A673 (cell line): ENCODE results near the gene NEUROD1. TPM values are rescaled to one million over a fixed set of nuclear protein-coding genes. Genes with fewer than 3 reads are reported as not detected.
A peak's percentile ranks its signal among the peaks of the same experiment; 100 is the strongest.

Experiments used
- BruUV-seq: library from RNA; stranded (reverse); fragments of 400-500 nt; replicated peaks from 2 replicates; lab custom pipeline; 2021; lab: Mats Ljungman, UMichigan
- CTCF ChIA-PET: fragments of 300-600 bp; sonication (Branson Sonifier 250); formaldehyde crosslinking; loops from one replicate; lab custom pipeline; 2022; ENCODE audit warnings: antibody characterized with exemption; lab: Charles Lee
- POLR2A ChIA-PET: fragments of 300-600 bp; sonication (Branson Sonifier 250); formaldehyde crosslinking; loops from one replicate; lab custom pipeline; 2022; ENCODE audit warnings: antibody characterized with exemption; ENCODE audit not compliant: low non-redundant PET; lab: Charles Lee
- DNase-seq: peaks from one replicate; pipeline ENCODE4 v3.0.0-alpha.2; 2015; ENCODE audit warnings: low spot score
- H3K27ac ChIP-seq: fragments of 200-600 bp; sonication (generic); 2 replicates; pipeline ENCODE4 v1.5.1; 2016; ENCODE audit warnings: mixed run types, low read depth, mild to moderate bottlenecking, mixed read lengths, antibody characterized with exemption, low read length; ENCODE audit not compliant: poor library complexity, severe bottlenecking
- H3K27me3 ChIP-seq: fragments of 200-600 bp; sonication (generic); replicated peaks from 2 replicates; pipeline ENCODE4 v1.6.1; 2017; ENCODE audit warnings: mixed run types, low read depth, mild to moderate bottlenecking, mixed read lengths, antibody characterized with exemption, low read length; ENCODE audit not compliant: insufficient read depth, poor library complexity
- H3K36me3 ChIP-seq: fragments of 200-600 bp; sonication (generic); 2 replicates; pipeline ENCODE4 v1.6.1; 2016; ENCODE audit warnings: mixed run types, mild to moderate bottlenecking, mixed read lengths, antibody characterized with exemption, low read length; ENCODE audit not compliant: insufficient read depth, poor library complexity, severe bottlenecking
- H3K4me1 ChIP-seq: fragments of 200-600 bp; sonication (generic); 2 replicates; pipeline ENCODE4 v1.6.1; 2017; ENCODE audit warnings: mixed run types, mild to moderate bottlenecking, mixed read lengths, antibody characterized with exemption, low read length; ENCODE audit not compliant: insufficient read depth, poor library complexity, severe bottlenecking
- H3K4me3 ChIP-seq: fragments of 200-600 bp; sonication (generic); 2 replicates; pipeline ENCODE4 v1.5.1; 2016; ENCODE audit warnings: low read depth, mixed run types, mild to moderate bottlenecking, mixed read lengths, low read length; ENCODE audit not compliant: poor library complexity, severe bottlenecking
- H3K9me3 ChIP-seq: fragments of 200-600 bp; sonication (generic); 2 replicates; pipeline ENCODE4 v1.6.1; 2016; ENCODE audit warnings: mixed run types, low read depth, mild to moderate bottlenecking, mixed read lengths, antibody characterized with exemption, low read length; ENCODE audit not compliant: poor library complexity, severe bottlenecking
- CTCF ChIP-seq: fragments of 300-800, 200-600 bp; sonication (generic); conservative IDR thresholded peaks from 2 replicates; pipeline ENCODE4 v1.5.1; 2017; ENCODE audit warnings: low read depth, mild to moderate bottlenecking, antibody characterized with exemption, low read length, moderate library complexity, mixed read lengths
- EZH2 ChIP-seq: fragments of 200-600 bp; sonication (generic); IDR thresholded peaks from 2 replicates; pipeline ENCODE4 v1.6.1; 2017; ENCODE audit warnings: borderline replicate concordance, low read depth, mild to moderate bottlenecking, mixed read lengths, antibody characterized with exemption, low read length; ENCODE audit not compliant: poor library complexity, severe bottlenecking
- intact Hi-C: fragments of 100-400 bp; cut with micrococcal nuclease; formaldehyde crosslinking; loops from one replicate; pipeline ENCODE4 v1.10.0; 2022; ENCODE audit not compliant: unreplicated experiment
- total RNA-seq: library from RNA; stranded (reverse); gene quantifications from 2 replicates; pipeline ENCODE4 v1.2.3, GENCODE V29; 2021

Gene NEUROD1
- total RNA-seq, 1 experiment from 2014 or later: not detected

GRCh38 chr2:181682795-181683517 is 2.6 kb upstream of the NEUROD1 start:
- intact Hi-C loops: loop anchor here (10.0 kb wide), 2 partner anchors 108 to 578 kb away; no protein-coding TSS in a partner anchor
- peak overlapping the region; percentile 21 for H3K4me3 ChIP-seq
- H3K27ac ChIP-seq: no peak overlapping the region
- ChIA-PET CTCF (interaction anchor here (0.6 kb wide), 2 partner anchors 11 to 507 kb away, joined by 4 to 9 read pairs; no protein-coding TSS in a partner anchor), POLR2A (no interaction called here)
- H3K36me3 ChIP-seq: no peaks in the 10 kb centered on the region
- TF ChIP-seq EZH2: peak; percentile 93
- no peak for TF ChIP-seq CTCF
- no TSS peak for BruUV-seq
- H3K27me3 ChIP-seq: peaks cover 92% of the 10 kb centered on the region
- no peaks in the 10 kb centered on the region for H3K9me3 ChIP-seq
- no peak for DNase-seq
- peaks cover 11% of the 10 kb centered on the region for H3K4me1 ChIP-seq

- Histone ChIP-seq H3K9me3 (no peaks in the 10 kb centered on the region), H3K4me3 (no peak overlapping the region), H3K27ac (no peak overlapping the region), H3K27me3 (peaks cover 99% of the 10 kb centered on the region), H3K36me3 (no peaks in the 10 kb centered on the region), H3K4me1 (peaks cover 11% of the 10 kb centered on the region)
- POLR2A ChIA-PET: no interaction called here
- intact Hi-C loops: loop anchor here (10.0 kb wide), 2 partner anchors 107 to 577 kb away; no protein-coding TSS in a partner anchor
- no peak for DNase-seq
- TF ChIP-seq EZH2: peak; percentile 8
- TF ChIP-seq CTCF: no peak
- CTCF ChIA-PET: no interaction called here
- BruUV-seq: no TSS peak
Observed at GRCh38 chr2:181682026-181682789, 1.9 kb upstream of the NEUROD1 start.

- intact Hi-C loops: loop anchor here (10.0 kb wide), 2 partner anchors 106 to 576 kb away; no protein-coding TSS in a partner anchor
- H3K36me3 ChIP-seq: no peaks in the 10 kb centered on the region
- H3K4me1 ChIP-seq: peaks cover 11% of the 10 kb centered on the region
- ChIA-PET CTCF (no interaction called here), POLR2A (no interaction called here)
- no peak for DNase-seq
- no TSS peak for BruUV-seq
- H3K27me3 ChIP-seq: peaks cover 97% of the 10 kb centered on the region
- H3K9me3 ChIP-seq: no peaks in the 10 kb centered on the region
- no peak overlapping the region for H3K27ac ChIP-seq
- peak overlapping the region; percentile 29 for H3K4me3 ChIP-seq
- TF ChIP-seq CTCF: no peak
- no peak for TF ChIP-seq EZH2
Observed at GRCh38 chr2:181680937-181681811, 857 bp upstream of the NEUROD1 start.
